Vagina (tissue), 2 donors: ENCODE data around the gene ARHGAP26. TPM values are rescaled to one million over a fixed set of nuclear protein-coding genes. Genes with fewer than 3 reads are reported as not detected.

ENCODE experiments used
- DNase-seq, 2 donors: peaks; one replicate each; pipeline ENCODE4 v3.0.0-alpha.2; 2017; ENCODE audit errors: extremely low spot score in 2 of 2
- H3K27ac ChIP-seq: fragments of 200-600 bp; sonication (generic); one replicate; pipeline ENCODE4 v1.5.1; 2019
- H3K27me3 ChIP-seq: fragments of 200-600 bp; sonication (generic); one replicate; pipeline ENCODE4 v1.5.1; 2019
- H3K36me3 ChIP-seq, 2 donors: fragments of 200-600 bp; sonication (generic); one replicate each; pipeline ENCODE4 v1.5.1; 2017 to 2019
- H3K4me1 ChIP-seq: fragments of 200-600 bp; sonication (generic); one replicate; pipeline ENCODE4 v1.5.1; 2019
- H3K4me3 ChIP-seq, 2 donors: fragments of 200-600 bp; sonication (generic); 1 replicate in 1 of 2; 2 replicates in 1 of 2; pipeline ENCODE4 v1.5.1; 2016 to 2019
- H3K9me3 ChIP-seq: fragments of 200-600 bp; sonication (generic); one replicate; pipeline ENCODE4 v1.5.1; 2019
- CTCF ChIP-seq, 3 experiments: fragments of 450-650 bp in 2 of 3; fragments of 200-600 bp in 1 of 3; sonication (generic) in 1 of 3; IDR thresholded peaks; one replicate each; pipeline ENCODE4 v1.5.1; 2017 to 2019; ENCODE audit warnings: antibody characterized with exemption in 3 of 3, mild to moderate bottlenecking in 2 of 3, moderate library complexity in 2 of 3
- POLR2A ChIP-seq, 2 donors: fragments of 450-650 bp; IDR thresholded peaks; one replicate each; pipeline ENCODE4 v1.6.1; 2017; ENCODE audit warnings: antibody characterized with exemption in 2 of 2, mild to moderate bottlenecking in 2 of 2, moderate library complexity in 2 of 2
- POLR2AphosphoS5 ChIP-seq, 2 donors: sonication (generic); formaldehyde crosslinking; IDR thresholded peaks; one replicate each; pipeline ENCODE4 v1.9.0; 2017; ENCODE audit warnings: antibody characterized with exemption in 2 of 2, mild to moderate bottlenecking in 2 of 2, low read depth in 1 of 2; ENCODE audit not compliant: insufficient read depth in 1 of 2
- intact Hi-C: fragments of 100-400 bp; cut with DNase I; formaldehyde crosslinking; loops from one replicate; pipeline ENCODE4 v1.15.1; 2023
- total RNA-seq: library from RNA; depleted of rRNA; stranded (reverse); fragments of >200 nt; gene quantifications from one replicate; pipeline ENCODE4 v1.2.3, GENCODE V29; 2016

The ARHGAP26 gene
- total RNA-seq, 1 donor from 2014 or later, result 42.5 TPM

GRCh38 chr5:143262393-143263174 lies 492.4 kb downstream of the ARHGAP26 start:
- Histone ChIP-seq H3K36me3 (no peaks in the 10 kb centered on the region), H3K27ac (no peak overlapping the region), H3K4me1 (no peaks in the 10 kb centered on the region), H3K9me3 (no peaks in the 10 kb centered on the region), H3K27me3 (no peaks in the 10 kb centered on the region), H3K4me3 (no peak overlapping the region)
- TF ChIP-seq POLR2A (IDR thresholded peaks at IDR 0.05) (no peak), CTCF (IDR thresholded peaks at IDR 0.05) (no peak), POLR2AphosphoS5 (IDR thresholded peaks at IDR 0.05; ENCODE audit: insufficient read depth in 1 of 2, low read depth in 1 of 2) (no peak)
- intact Hi-C loops, result no loop called here
- DNase-seq, result no peak

GRCh38 chr5:143263272-143263810 lies 493.2 kb downstream of the ARHGAP26 start:
- no peaks in the 10 kb centered on the region for H3K9me3 ChIP-seq
- no peaks in the 10 kb centered on the region for H3K4me1 ChIP-seq
- H3K27me3 ChIP-seq, result no peaks in the 10 kb centered on the region
- H3K36me3 ChIP-seq, result no peaks in the 10 kb centered on the region
- H3K27ac ChIP-seq, result no peak overlapping the region
- no peak for DNase-seq
- intact Hi-C loops, result no loop called here
- no peak overlapping the region for H3K4me3 ChIP-seq
- TF ChIP-seq POLR2A (IDR thresholded peaks at IDR 0.05), result no peak
- TF ChIP-seq CTCF (IDR thresholded peaks at IDR 0.05), result no peak
- no peak for TF ChIP-seq POLR2AphosphoS5 (IDR thresholded peaks at IDR 0.05; ENCODE audit: insufficient read depth in 1 of 2, low read depth in 1 of 2)

- no peak overlapping the region for H3K27ac ChIP-seq
- no peak for DNase-seq
- no peak overlapping the region for H3K4me3 ChIP-seq
- no peaks in the 10 kb centered on the region for H3K4me1 ChIP-seq
- H3K9me3 ChIP-seq, result no peaks in the 10 kb centered on the region
- no peaks in the 10 kb centered on the region for H3K27me3 ChIP-seq
- intact Hi-C loops, result no loop called here
- TF ChIP-seq CTCF (IDR thresholded peaks at IDR 0.05) (no peak), POLR2A (IDR thresholded peaks at IDR 0.05) (no peak), POLR2AphosphoS5 (IDR thresholded peaks at IDR 0.05; ENCODE audit: insufficient read depth in 1 of 2, low read depth in 1 of 2) (no peak)
- H3K36me3 ChIP-seq, result no peaks in the 10 kb centered on the region
Observed at GRCh38 chr5:143265995-143266394, 495.8 kb downstream of the ARHGAP26 start.

GRCh38 chr5:143267186-143267585 lies 497.0 kb downstream of the ARHGAP26 start:
- no peak overlapping the region for H3K27ac ChIP-seq

More at GRCh38 chr5:143267186-143267585, 497.0 kb downstream of the ARHGAP26 start:
- Histone ChIP-seq H3K4me1 (no peaks in the 10 kb centered on the region), H3K9me3 (no peaks in the 10 kb centered on the region), H3K4me3 (no peak overlapping the region), H3K27me3 (no peaks in the 10 kb centered on the region), H3K36me3 (no peaks in the 10 kb centered on the region)
- DNase-seq, result no peak
- intact Hi-C loops, result no loop called here
- TF ChIP-seq POLR2AphosphoS5 (IDR thresholded peaks at IDR 0.05; ENCODE audit: insufficient read depth in 1 of 2, low read depth in 1 of 2) (no peak), POLR2A (IDR thresholded peaks at IDR 0.05) (no peak), CTCF (IDR thresholded peaks at IDR 0.05) (no peak)
